GM18505 (cell line): ENCODE data around the gene CENPL.

Experiments
- ATAC-seq: cut with Tn5 transposase; IDR thresholded peaks from one replicate; pipeline ENCODE4 v1.9.1; 2021; ENCODE audit not compliant: unreplicated experiment
- POLR2A ChIP-seq: IDR thresholded peaks from 4 replicates; pipeline ENCODE4 v1.6.1; 2011; ENCODE audit warnings: borderline replicate concordance; ENCODE audit not compliant: insufficient read depth, insufficient read length; ENCODE audit errors: extremely low read depth

The CENPL gene

GRCh38 chr1:173824315-173825081 lies at the start of gene CENPL, which contains the start of gene DARS2:
CENPL (minus strand) TSS chr1:173824883; CDS start chr1:173811299, 13,584 bp downstream.
DARS2 (plus strand) TSS chr1:173824673; CDS start chr1:173825230, 557 bp downstream.
- TF ChIP-seq POLR2A: peak; percentile 66
- ATAC-seq: peak; percentile 74

GRCh38 chr1:173871500-173871899 lies 46.8 kb upstream of the CENPL start:
- ATAC-seq: no peak
- no peak for TF ChIP-seq POLR2A

- no peak for ATAC-seq
- TF ChIP-seq POLR2A: no peak
Observed at GRCh38 chr1:173871091-173871490, 46.4 kb upstream of the CENPL start.

GRCh38 chr1:173870252-173871075 lies 45.8 kb upstream of the CENPL start:
- TF ChIP-seq POLR2A: peak; percentile 67
- ATAC-seq: no peak

- TF ChIP-seq POLR2A: no peak
- ATAC-seq: no peak
Observed at GRCh38 chr1:173869021-173869359, 44.3 kb upstream of the CENPL start.

- no peak for TF ChIP-seq POLR2A
- peak; percentile 61 for ATAC-seq
Observed at GRCh38 chr1:173868266-173869020, 43.8 kb upstream of the CENPL start, which contains the start of gene ZBTB37. ZBTB37 (plus strand) TSS chr1:173868380; CDS start chr1:173870226, 1,846 bp downstream.

GRCh38 chr1:173867753-173868265 lies 43.1 kb upstream of the CENPL start, which contains the start of gene GAS5:
GAS5 (minus strand) TSS chr1:173867989.
- ATAC-seq: peak; percentile 75

GRCh38 chr1:173867141-173867752 lies 42.6 kb upstream of the CENPL start:
- ATAC-seq: no peak
- no peak for TF ChIP-seq POLR2A

More at GRCh38 chr1:173867753-173868265, 43.1 kb upstream of the CENPL start, which contains the start of gene GAS5:
- peak; percentile 100 for TF ChIP-seq POLR2A

GRCh38 chr1:173866413-173867115 lies 41.9 kb upstream of the CENPL start:
- ATAC-seq: no peak

GRCh38 chr1:173865468-173866164 lies 40.9 kb upstream of the CENPL start:
- TF ChIP-seq POLR2A: peak; percentile 14
- ATAC-seq: no peak

More at GRCh38 chr1:173866413-173867115, 41.9 kb upstream of the CENPL start:
- TF ChIP-seq POLR2A: no peak

GRCh38 chr1:173864179-173864867 lies 39.6 kb upstream of the CENPL start:
- TF ChIP-seq POLR2A: peak; percentile 21
- ATAC-seq: no peak
